Stimulated activated naive B cell treated with anti-CD40 and anti-IgM and Interleukin-4, amounts not matched to agents 10 μg/mL and 1 μg/mL and 100 μg/mL, for 72 hours (primary cell): ENCODE measurements around the gene C2orf80.
"Not testable (repeated sequence)": the region's sequence is repeated elsewhere in the genome, so short reads cannot be mapped to it uniquely, and the experiment has no call there.

Source experiments
- ATAC-seq, 2 donors: fragments of 150-1000 bp; cut with Tn5 transposase; replicated peaks; 2 replicates each; pipeline ENCODE4 v1.10.0; 2021; ENCODE audit warnings: moderate library complexity in 1 of 2
- DNase-seq: peaks from one replicate; pipeline ENCODE4 v3.0.0; 2021
- H3K27ac Mint-ChIP-seq: one replicate; pipeline ENCODE4 v1.8.0; 2022; ENCODE audit warnings: mild to moderate bottlenecking, mixed read lengths
- H3K27me3 Mint-ChIP-seq, 2 donors: one replicate each; pipeline ENCODE4 v1.8.0; 2022; ENCODE audit warnings: mixed read lengths in 2 of 2
- H3K36me3 Mint-ChIP-seq, 2 donors: one replicate each; pipeline ENCODE4 v1.8.0; 2022; ENCODE audit warnings: mixed read lengths in 2 of 2, mild to moderate bottlenecking in 1 of 2
- H3K4me1 Mint-ChIP-seq, 2 donors: one replicate each; pipeline ENCODE4 v1.8.0; 2022; ENCODE audit warnings: mixed read lengths in 2 of 2, mild to moderate bottlenecking in 1 of 2
- H3K4me3 Mint-ChIP-seq, 2 donors: one replicate each; pipeline ENCODE4 v1.8.0; 2022; ENCODE audit warnings: mild to moderate bottlenecking in 2 of 2, mixed read lengths in 2 of 2, moderate library complexity in 1 of 2
- H3K9me3 Mint-ChIP-seq, 2 donors: one replicate each; pipeline ENCODE4 v1.8.0; 2022; ENCODE audit warnings: mixed read lengths in 2 of 2, mild to moderate bottlenecking in 1 of 2

Gene C2orf80

DNA sequence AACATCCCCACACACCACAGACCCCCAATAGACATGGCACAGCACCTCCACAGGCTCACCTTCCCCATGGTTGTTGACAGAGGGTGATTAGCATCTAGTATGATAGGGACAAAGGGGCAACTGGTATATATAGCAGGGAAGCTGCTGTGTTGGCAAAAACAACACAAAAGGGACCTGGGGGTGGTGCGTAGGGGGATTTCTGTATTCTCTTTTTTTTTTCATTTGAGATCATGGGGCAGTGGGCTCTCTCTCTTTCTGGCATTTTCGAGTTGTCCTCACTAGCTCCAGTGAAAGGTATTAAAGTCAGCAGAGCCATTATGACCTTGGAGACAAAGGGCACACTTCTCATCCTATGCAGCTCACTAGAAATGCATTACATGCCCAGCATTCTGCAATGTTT, 26.3 kb downstream of the C2orf80 start, which contains the start of gene CRYGA:
TSS of gene CRYGA (minus strand) at position 101 of the 400 bp plus-strand sequence. CDS start at position 68, 33 bp downstream.
- H3K27ac Mint-ChIP-seq = no peak within 1 kb of the TSS
- DNase-seq (no peak), ATAC-seq (no peak)
- no peaks in the 10 kb centered on the region for H3K36me3 Mint-ChIP-seq
- peaks cover 10% of the 10 kb centered on the region in 2 donors for H3K27me3 Mint-ChIP-seq
- no peaks in the 10 kb centered on the region for H3K4me1 Mint-ChIP-seq
- no peak within 1 kb of the TSS for H3K4me3 Mint-ChIP-seq
- H3K9me3 Mint-ChIP-seq = peaks cover 0 to under 1% of the 10 kb centered on the region in 2 donors

DNA sequence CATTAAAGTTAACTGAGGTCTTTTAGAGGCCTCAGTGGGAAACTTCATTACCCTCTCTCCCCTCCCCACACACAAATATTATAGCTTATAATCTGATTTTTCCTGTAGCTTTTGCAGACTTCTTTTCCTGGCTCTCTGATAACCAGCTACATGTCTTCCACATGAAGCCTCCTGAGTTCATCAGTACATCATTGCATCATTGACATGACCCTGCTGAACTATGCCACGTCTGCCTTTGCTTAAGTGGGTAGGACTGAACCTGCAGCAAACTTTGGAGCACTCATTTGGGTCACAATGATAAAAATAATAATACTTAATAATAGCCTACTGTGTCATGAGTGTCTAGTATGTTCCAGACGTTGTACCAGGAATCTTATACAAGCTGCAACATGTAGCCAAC, 33.4 kb downstream of the C2orf80 start:
- ATAC-seq = no peak
- H3K27ac Mint-ChIP-seq = no peak overlapping the region
- H3K9me3 Mint-ChIP-seq = peaks cover 1 to 4% of the 10 kb centered on the region in 2 donors

DNA sequence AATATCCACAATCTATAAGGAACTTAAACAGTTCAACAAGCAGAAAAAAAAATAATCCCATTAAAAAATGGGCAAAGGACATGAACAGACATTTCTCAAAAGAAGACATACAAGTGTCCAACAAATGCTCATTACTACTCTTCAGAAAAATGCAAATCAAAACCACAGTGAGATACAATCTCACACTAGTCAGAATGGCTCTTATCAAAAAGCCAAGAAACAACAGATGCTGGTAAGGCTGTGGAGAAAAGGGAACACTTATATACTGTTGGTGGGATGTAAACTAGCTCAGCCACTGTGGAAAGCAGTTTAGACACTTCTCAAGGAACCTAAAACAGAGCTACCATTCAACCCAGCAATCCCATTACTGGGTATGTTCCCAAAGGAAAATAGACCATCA, 36.7 kb downstream of the C2orf80 start:
- Mint-ChIP-seq H3K4me1 (no peaks in the 10 kb centered on the region), H3K4me3 (no peak overlapping the region), H3K27me3 (peaks cover 0 to 3% of the 10 kb centered on the region in 2 donors), H3K27ac (no peak overlapping the region), H3K36me3 (no peaks in the 10 kb centered on the region), H3K9me3 (peaks cover 4 to 15% of the 10 kb centered on the region in 2 donors)
- no peak for DNase-seq
- no peak for ATAC-seq

More for the DNA sequence above, 33.4 kb downstream of the C2orf80 start:
- H3K4me1 Mint-ChIP-seq = no peaks in the 10 kb centered on the region
- H3K4me3 Mint-ChIP-seq = no peak overlapping the region
- DNase-seq = no peak
- no peaks in the 10 kb centered on the region for H3K36me3 Mint-ChIP-seq
- H3K27me3 Mint-ChIP-seq = peaks cover 3 to 6% of the 10 kb centered on the region in 2 donors

DNA sequence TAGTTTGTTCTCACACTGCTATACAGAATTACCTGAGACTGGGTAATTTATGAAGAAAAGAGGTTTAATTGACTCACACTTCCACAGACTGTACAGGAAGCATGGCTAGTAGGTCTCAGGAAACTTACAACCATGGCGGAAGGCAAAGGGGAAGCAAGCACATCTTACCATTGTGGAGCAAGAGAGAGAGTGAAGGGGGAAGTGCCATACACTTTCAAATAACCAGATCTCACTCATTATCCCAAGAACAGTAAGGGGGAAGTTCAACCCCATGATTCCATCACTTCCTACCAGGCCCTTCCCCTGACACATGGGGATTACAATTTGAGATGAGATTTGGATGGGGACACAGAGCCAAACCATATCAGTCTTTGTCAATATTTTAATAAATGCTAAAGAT, 38.9 kb downstream of the C2orf80 start:
- Mint-ChIP-seq H3K27ac (no peak overlapping the region), H3K4me1 (no peaks in the 10 kb centered on the region)
- ATAC-seq = no peak

DNA sequence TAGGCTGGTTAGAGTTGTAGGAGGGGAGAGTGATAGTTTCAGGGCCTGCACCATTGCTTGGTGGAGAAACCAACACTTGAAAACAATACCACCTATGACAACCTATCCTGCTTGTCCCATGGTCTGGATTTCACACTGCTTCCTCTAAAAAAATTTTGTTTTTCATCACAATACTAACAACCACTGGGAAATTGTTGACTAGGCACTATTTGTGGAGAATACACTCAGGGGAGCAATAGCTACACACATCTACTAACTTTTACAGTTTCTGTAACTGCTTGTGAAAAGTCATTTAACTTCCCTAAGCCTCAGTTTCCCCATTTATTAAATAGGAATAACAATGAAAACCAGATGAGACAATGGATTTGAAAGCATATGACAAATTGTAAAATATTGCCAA, 39.7 kb downstream of the C2orf80 start:
- H3K27me3 Mint-ChIP-seq = peaks cover 0 to 12% of the 10 kb centered on the region in 2 donors
- ATAC-seq = no peak
- no peak overlapping the region for H3K4me3 Mint-ChIP-seq
- H3K27ac Mint-ChIP-seq = no peak overlapping the region
- no peaks in the 10 kb centered on the region for H3K36me3 Mint-ChIP-seq
- H3K4me1 Mint-ChIP-seq = no peaks in the 10 kb centered on the region
- H3K9me3 Mint-ChIP-seq = peaks cover 4 to 15% of the 10 kb centered on the region in 2 donors
- no peak for DNase-seq

More for the DNA sequence above, 38.9 kb downstream of the C2orf80 start:
- Mint-ChIP-seq H3K4me3 (no peak overlapping the region), H3K36me3 (no peaks in the 10 kb centered on the region), H3K27me3 (peaks cover 0 to 12% of the 10 kb centered on the region in 2 donors), H3K9me3 (peaks cover 4 to 15% of the 10 kb centered on the region in 2 donors)
- no peak for DNase-seq

- peaks cover 0 to 12% of the 10 kb centered on the region in 2 donors for H3K27me3 Mint-ChIP-seq
- no peak overlapping the region for H3K4me3 Mint-ChIP-seq
- DNase-seq (no peak), ATAC-seq (no peak)
- no peak overlapping the region for H3K27ac Mint-ChIP-seq
- no peaks in the 10 kb centered on the region for H3K36me3 Mint-ChIP-seq
- peaks cover 4 to 15% of the 10 kb centered on the region in 2 donors for H3K9me3 Mint-ChIP-seq
- no peaks in the 10 kb centered on the region for H3K4me1 Mint-ChIP-seq
Observed at GRCh38 chr2:208148803-208149202, 41.0 kb downstream of the C2orf80 start.

- ATAC-seq = no peak
Observed at GRCh38 chr2:208147759-208148158, 42.1 kb downstream of the C2orf80 start.

GRCh38 chr2:208147008-208147407, 42.8 kb downstream of the C2orf80 start:
- Mint-ChIP-seq H3K36me3 (no peaks in the 10 kb centered on the region), H3K27me3 (peaks cover 0 to 12% of the 10 kb centered on the region in 2 donors), H3K4me1 (no peaks in the 10 kb centered on the region), H3K4me3 (no peak overlapping the region), H3K27ac (no peak overlapping the region), H3K9me3 (peaks cover 4 to 15% of the 10 kb centered on the region in 2 donors)
- ATAC-seq (no peak), DNase-seq (no peak)

More at GRCh38 chr2:208147759-208148158, 42.1 kb downstream of the C2orf80 start:
- Mint-ChIP-seq H3K36me3 (no peaks in the 10 kb centered on the region), H3K27ac (no peak overlapping the region), H3K27me3 (peaks cover 0 to 12% of the 10 kb centered on the region in 2 donors), H3K4me1 (no peaks in the 10 kb centered on the region), H3K9me3 (peaks cover 4 to 15% of the 10 kb centered on the region in 2 donors), H3K4me3 (no peak overlapping the region)
- no peak for DNase-seq

DNA sequence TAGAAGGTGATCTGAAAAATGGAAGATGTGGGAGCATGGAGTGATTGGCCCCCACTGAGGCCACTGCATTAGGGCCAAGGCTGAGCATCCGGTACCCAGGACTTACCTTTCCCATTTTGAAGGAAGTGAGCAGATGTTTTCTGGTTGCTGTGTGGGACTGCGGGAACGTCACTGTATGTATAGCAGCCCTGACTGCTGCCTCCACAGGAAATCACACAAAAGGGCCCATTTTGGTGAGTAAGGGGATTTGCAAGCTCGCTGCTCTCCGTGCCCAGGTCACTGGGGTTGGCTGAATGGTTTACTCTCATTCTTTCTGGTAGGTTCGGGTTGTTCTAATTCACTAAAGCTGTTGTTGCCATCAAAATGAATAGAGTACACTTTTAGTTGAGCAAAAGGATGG, 43.8 kb downstream of the C2orf80 start, which contains the start of gene CRYGB:
TSS of gene CRYGB (minus strand) at position 153 of the 400 bp plus-strand sequence. CDS start at position 115, 38 bp downstream.
- DNase-seq (no peak), ATAC-seq (no peak)
- Mint-ChIP-seq H3K4me3 (no peak within 1 kb of the TSS), H3K36me3 (no peaks in the 10 kb centered on the region), H3K4me1 (no peaks in the 10 kb centered on the region), H3K27ac (no peak within 1 kb of the TSS), H3K9me3 (peaks cover 4 to 7% of the 10 kb centered on the region in 2 donors), H3K27me3 (peaks cover 0 to 12% of the 10 kb centered on the region in 2 donors)

DNA sequence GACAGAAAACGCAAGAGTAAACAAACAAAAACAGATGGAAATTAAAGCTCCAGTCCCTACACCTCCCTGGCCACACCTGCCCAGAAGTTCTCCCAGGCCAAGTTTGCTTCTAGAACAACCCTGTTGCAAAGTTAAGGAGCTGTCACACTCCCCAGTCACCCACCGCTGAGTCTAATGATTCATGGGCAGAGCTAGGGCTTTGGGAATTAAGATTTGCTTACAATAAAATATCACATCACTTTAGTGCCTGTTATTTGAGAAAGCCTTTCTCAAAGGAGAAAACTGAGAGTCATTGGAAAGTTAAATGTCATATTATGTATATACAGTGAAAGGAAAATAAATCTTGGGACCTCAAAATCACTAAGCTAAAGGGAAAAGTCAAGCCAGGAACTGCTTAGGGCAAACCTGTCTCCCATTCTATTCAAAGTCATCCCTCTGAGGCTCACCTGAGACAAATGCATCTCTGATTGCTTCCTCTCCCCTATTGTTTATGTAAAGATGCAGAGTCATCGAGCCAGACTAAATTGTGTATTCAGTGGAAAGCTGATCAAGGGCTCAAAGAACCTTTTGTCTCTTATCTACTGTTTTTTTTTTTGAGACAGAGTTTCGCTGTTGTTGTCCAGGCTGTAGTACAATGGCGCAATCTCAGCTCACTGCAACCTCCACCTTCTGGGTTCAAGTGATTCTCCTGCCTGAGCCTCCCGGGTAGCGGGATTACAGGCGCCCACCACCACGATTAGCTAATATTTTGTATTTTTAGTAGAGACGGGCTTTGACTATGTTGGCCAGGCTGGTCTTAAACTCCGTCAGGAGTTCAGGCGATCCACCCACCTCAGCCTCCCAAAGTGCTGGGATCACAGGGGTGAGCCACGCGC, 46.7 kb downstream of the C2orf80 start:
- ATAC-seq (no peak), DNase-seq (no peak)
- Mint-ChIP-seq H3K27me3 (peaks cover 0 to 9% of the 10 kb centered on the region in 2 donors), H3K4me1 (no peaks in the 10 kb centered on the region), H3K27ac (no peak overlapping the region), H3K4me3 (no peak overlapping the region), H3K36me3 (no peaks in the 10 kb centered on the region), H3K9me3 (no peaks in the 10 kb centered on the region)

GRCh38 chr2:208142240-208142924, 47.4 kb downstream of the C2orf80 start:
- Mint-ChIP-seq H3K36me3 (no peaks in the 10 kb centered on the region), H3K4me3 (no peak overlapping the region), H3K4me1 (no peaks in the 10 kb centered on the region), H3K27ac (no peak overlapping the region), H3K9me3 (peaks cover 3 to 7% of the 10 kb centered on the region in 2 donors), H3K27me3 (peaks cover 0 to 6% of the 10 kb centered on the region in 2 donors)
- DNase-seq (no peak), ATAC-seq (no peak)

- no peak for ATAC-seq
- H3K4me1 Mint-ChIP-seq = no peaks in the 10 kb centered on the region
- H3K9me3 Mint-ChIP-seq = peaks cover 3 to 7% of the 10 kb centered on the region in 2 donors
Observed at GRCh38 chr2:208139447-208139846, 50.4 kb downstream of the C2orf80 start.

DNA sequence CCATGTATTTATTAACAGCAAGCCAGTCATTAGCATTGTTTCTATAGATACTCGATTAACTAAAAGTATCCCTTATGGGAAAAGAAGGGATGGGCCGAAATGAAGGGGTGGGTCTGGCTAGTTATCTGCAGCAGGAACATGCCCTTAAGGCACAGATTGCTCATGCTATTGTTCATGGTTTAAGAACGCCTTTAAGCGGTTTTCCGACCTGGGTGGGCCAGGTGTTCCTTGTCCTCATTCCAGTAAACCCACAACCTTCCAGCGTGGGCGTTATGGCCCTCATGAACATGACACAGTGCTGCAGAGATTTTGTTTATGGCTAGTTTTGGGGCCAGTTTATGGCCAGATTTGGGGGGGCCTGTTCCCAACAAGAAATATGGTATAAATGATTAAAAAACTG, 51.5 kb downstream of the C2orf80 start:
- H3K4me3 Mint-ChIP-seq, H3K4me1 Mint-ChIP-seq, ATAC-seq, H3K36me3 Mint-ChIP-seq, H3K9me3 Mint-ChIP-seq, H3K27ac Mint-ChIP-seq, DNase-seq, H3K27me3 Mint-ChIP-seq: not testable (repeated sequence)

More at GRCh38 chr2:208139447-208139846, 50.4 kb downstream of the C2orf80 start:
- Mint-ChIP-seq H3K27me3 (no peaks in the 10 kb centered on the region), H3K4me3 (no peak overlapping the region), H3K36me3 (no peaks in the 10 kb centered on the region), H3K27ac (no peak overlapping the region)
- no peak for DNase-seq

GRCh38 chr2:208136716-208137094, 53.1 kb downstream of the C2orf80 start:
- Mint-ChIP-seq H3K27ac (no peak overlapping the region), H3K4me3 (no peak overlapping the region), H3K4me1 (no peaks in the 10 kb centered on the region), H3K36me3 (no peaks in the 10 kb centered on the region), H3K9me3 (peaks cover 3 to 7% of the 10 kb centered on the region in 2 donors), H3K27me3 (peaks cover 0 to 4% of the 10 kb centered on the region in 2 donors)
- DNase-seq (no peak), ATAC-seq (no peak)
